Measurements from ENCODE around the gene DNM3. TPM values are rescaled to one million over a fixed set of nuclear protein-coding genes. Genes with fewer than 3 reads are reported as not detected.
A peak's percentile ranks its signal among the peaks of the same experiment; 100 is the strongest.

DNM3 gene
- total and polyA plus RNA-seq, 2 donors (not counting 1 experiment from before 2014, with no cell fraction given) = 1.0 to 1.3 TPM

DNA sequence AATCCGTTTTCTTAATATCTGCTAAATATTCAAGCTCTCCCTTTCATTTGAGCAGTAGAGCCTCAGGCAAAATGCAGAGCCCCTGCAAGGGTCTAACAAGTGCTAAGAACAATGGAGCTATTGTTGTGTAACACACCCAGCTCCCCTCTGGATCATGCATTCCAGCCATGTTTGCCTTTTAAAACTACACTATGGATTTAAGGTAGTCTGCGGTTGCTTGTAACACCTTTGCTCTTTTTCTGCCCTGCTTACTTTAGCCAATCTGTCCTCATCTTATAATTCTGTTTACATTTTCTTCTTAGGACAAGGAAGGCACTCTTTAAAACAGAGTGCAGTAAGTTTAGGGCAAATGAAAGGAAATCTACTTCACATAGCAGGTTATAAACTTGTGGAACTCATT lies 519.2 kb downstream of the DNM3 start:
- H3K4me3 ChIP-seq (ENCODE audit: control extremely low read depth in 1 of 5, extremely low read depth in 1 of 5, insufficient read depth in 1 of 5, low read depth in 2 of 5, low read length in 4 of 5) = no peak overlapping the region
- no peaks in the 10 kb centered on the region for H3K79me2 ChIP-seq (ENCODE audit: control insufficient read depth, insufficient read depth, low read length)
- WGBS (ENCODE audit: insufficient coverage) = no CpG with 5 or more reads among the region's 2 CpGs
- no peaks in the 10 kb centered on the region for H3K27me3 ChIP-seq (replicated peaks in 1 of 4; ENCODE audit: control extremely low read depth in 1 of 4, control insufficient read depth in 3 of 4, insufficient read depth in 4 of 4, low read length in 3 of 4)
- H3K27ac ChIP-seq (ENCODE audit: low read length in 2 of 2) = peak overlapping the region; percentile 57 to 62
- H3K36me3 ChIP-seq (replicated peaks in 1 of 2; ENCODE audit: control extremely low read depth in 1 of 2, control insufficient read depth in 1 of 2, extremely low read depth in 1 of 2, insufficient read depth in 2 of 2, low read length in 1 of 2) = no peaks in the 10 kb centered on the region
- POLR2A ChIA-PET = interaction anchor here (1.0 to 3.1 kb wide), 3 partner anchors 14 to 33 kb away, joined by 4 to 9 read pairs (median 5); no protein-coding TSS in a partner anchor
- H3K4me3 Mint-ChIP-seq = peak overlapping the region; percentile 75
- no peak overlapping the region for H3K27ac Mint-ChIP-seq
- TF ChIP-seq, protein P1, sequence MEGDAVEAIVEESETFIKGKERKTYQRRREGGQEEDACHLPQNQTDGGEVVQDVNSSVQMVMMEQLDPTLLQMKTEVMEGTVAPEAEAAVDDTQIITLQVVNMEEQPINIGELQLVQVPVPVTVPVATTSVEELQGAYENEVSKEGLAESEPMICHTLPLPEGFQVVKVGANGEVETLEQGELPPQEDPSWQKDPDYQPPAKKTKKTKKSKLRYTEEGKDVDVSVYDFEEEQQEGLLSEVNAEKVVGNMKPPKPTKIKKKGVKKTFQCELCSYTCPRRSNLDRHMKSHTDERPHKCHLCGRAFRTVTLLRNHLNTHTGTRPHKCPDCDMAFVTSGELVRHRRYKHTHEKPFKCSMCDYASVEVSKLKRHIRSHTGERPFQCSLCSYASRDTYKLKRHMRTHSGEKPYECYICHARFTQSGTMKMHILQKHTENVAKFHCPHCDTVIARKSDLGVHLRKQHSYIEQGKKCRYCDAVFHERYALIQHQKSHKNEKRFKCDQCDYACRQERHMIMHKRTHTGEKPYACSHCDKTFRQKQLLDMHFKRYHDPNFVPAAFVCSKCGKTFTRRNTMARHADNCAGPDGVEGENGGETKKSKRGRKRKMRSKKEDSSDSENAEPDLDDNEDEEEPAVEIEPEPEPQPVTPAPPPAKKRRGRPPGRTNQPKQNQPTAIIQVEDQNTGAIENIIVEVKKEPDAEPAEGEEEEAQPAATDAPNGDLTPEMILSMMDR (IDR thresholded peaks at IDR 0.05) = no peak
- no peak for TF ChIP-seq EZH2 (IDR thresholded peaks at IDR 0.05; ENCODE audit: borderline replicate concordance, insufficient read depth, low read depth, low read length, poor library complexity, severe bottlenecking)
- H3K4me1 ChIP-seq (ENCODE audit: control insufficient read depth in 2 of 2, insufficient read depth in 2 of 2, low read length in 2 of 2) = peaks cover 42 to 43% of the 10 kb centered on the region in 2 donors
- H3K9ac ChIP-seq (ENCODE audit: low read length) = peak overlapping the region; percentile 13
- no peak for ATAC-seq (ENCODE audit: low read depth)
- peak overlapping the region; percentile 39 for H3K4me2 ChIP-seq (replicated peaks; ENCODE audit: low read depth, low read length, poor library complexity, severe bottlenecking)
- CTCF ChIA-PET = interaction anchor here (0.6 to 3.1 kb wide), 6 partner anchors 16 to 206 kb away, joined by 3 to 29 read pairs (median 7); no protein-coding TSS in a partner anchor
- H3K27me3 Mint-ChIP-seq = no peaks in the 10 kb centered on the region
- no peak for DNase-seq
- intact Hi-C loops (cut with micrococcal nuclease) = no loop called here
- no peaks in the 10 kb centered on the region for H3K9me3 ChIP-seq (ENCODE audit: control extremely low read depth in 1 of 3, control insufficient read depth in 2 of 3, insufficient read depth in 1 of 3, low read length in 2 of 3)
- H3K4me1 Mint-ChIP-seq = peaks cover 37% of the 10 kb centered on the region
- H3K9me3 Mint-ChIP-seq (ENCODE audit: insufficient read depth) = no peaks in the 10 kb centered on the region
- H2AFZ ChIP-seq (ENCODE audit: insufficient read depth, low read depth, low read length, poor library complexity, severe bottlenecking) = peak overlapping the region; percentile 45
- no peaks in the 10 kb centered on the region for H4K20me1 ChIP-seq (ENCODE audit: control insufficient read depth, insufficient read depth, low read length, poor library complexity, severe bottlenecking)

DNA sequence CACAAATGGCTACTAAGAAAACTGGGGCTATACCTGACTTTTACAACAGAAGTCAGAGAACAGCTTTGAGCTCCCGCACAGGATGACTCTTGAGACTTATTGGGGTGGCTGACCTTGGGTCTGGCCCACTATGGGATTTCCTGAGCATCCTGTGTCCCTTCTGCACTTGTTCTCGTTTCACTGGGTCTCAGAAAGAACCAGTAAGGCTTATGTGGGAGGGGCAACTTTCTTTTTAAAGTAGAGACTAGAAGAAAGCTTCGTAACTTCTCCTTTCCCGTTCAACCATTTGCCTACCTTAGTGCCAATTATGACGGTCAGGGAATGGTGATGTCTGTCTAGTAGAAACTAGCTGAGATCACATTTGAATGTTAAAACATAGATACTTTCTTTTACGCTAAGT lies 519.7 kb downstream of the DNM3 start:
- POLR2A ChIA-PET = interaction anchor here (0.9 to 3.1 kb wide), 4 partner anchors 14 to 32 kb away, joined by 3 to 9 read pairs (median 4); no protein-coding TSS in a partner anchor
- Mint-ChIP-seq H3K27me3 (no peaks in the 10 kb centered on the region), H3K27ac (no peak overlapping the region), H3K4me3 (peak overlapping the region; percentile 75), H3K4me1 (peaks cover 32% of the 10 kb centered on the region), H3K9me3 (ENCODE audit: insufficient read depth) (no peaks in the 10 kb centered on the region)
- ATAC-seq (ENCODE audit: low read depth) (peak; percentile 67), DNase-seq (peak; percentile 64)
- CTCF ChIA-PET = interaction anchor here (1.0 to 2.7 kb wide), 7 partner anchors 10 to 206 kb away, joined by 3 to 11 read pairs (median 5); no protein-coding TSS in a partner anchor
- intact Hi-C loops (cut with micrococcal nuclease) = no loop called here
- Histone ChIP-seq H4K20me1 (ENCODE audit: control insufficient read depth, insufficient read depth, low read length, poor library complexity, severe bottlenecking) (no peaks in the 10 kb centered on the region), H3K79me2 (ENCODE audit: control insufficient read depth, insufficient read depth, low read length) (no peaks in the 10 kb centered on the region), H3K9me3 (ENCODE audit: control extremely low read depth in 1 of 3, control insufficient read depth in 2 of 3, insufficient read depth in 1 of 3, low read length in 2 of 3) (peaks cover 0 to 3% (median 2%) of the 10 kb centered on the region in 3 donors), H3K4me3 (ENCODE audit: control extremely low read depth in 1 of 5, extremely low read depth in 1 of 5, insufficient read depth in 1 of 5, low read depth in 2 of 5, low read length in 4 of 5) (peak overlapping the region in 2 of 5 experiments; percentile 4 to 22), H2AFZ (ENCODE audit: insufficient read depth, low read depth, low read length, poor library complexity, severe bottlenecking) (peak overlapping the region; percentile 45), H3K9ac (ENCODE audit: low read length) (peak overlapping the region; percentile 13), H3K4me1 (ENCODE audit: control insufficient read depth in 2 of 2, insufficient read depth in 2 of 2, low read length in 2 of 2) (peaks cover 42 to 43% of the 10 kb centered on the region in 2 donors), H3K4me2 (replicated peaks; ENCODE audit: low read depth, low read length, poor library complexity, severe bottlenecking) (peak overlapping the region; percentile 39), H3K36me3 (replicated peaks in 1 of 2; ENCODE audit: control extremely low read depth in 1 of 2, control insufficient read depth in 1 of 2, extremely low read depth in 1 of 2, insufficient read depth in 2 of 2, low read length in 1 of 2) (no peaks in the 10 kb centered on the region), H3K27me3 (replicated peaks in 1 of 4; ENCODE audit: control extremely low read depth in 1 of 4, control insufficient read depth in 3 of 4, insufficient read depth in 4 of 4, low read length in 3 of 4) (no peaks in the 10 kb centered on the region), H3K27ac (ENCODE audit: low read length in 2 of 2) (peak overlapping the region; percentile 57 to 62)
- no peak for TF ChIP-seq EZH2 (IDR thresholded peaks at IDR 0.05; ENCODE audit: borderline replicate concordance, insufficient read depth, low read depth, low read length, poor library complexity, severe bottlenecking)
- TF ChIP-seq, protein P1 (IDR thresholded peaks at IDR 0.05) = no peak
- 51% methylated on average over 3 of the region's 6 CpGs for WGBS (ENCODE audit: insufficient coverage)
